ENCODE results near the gene TRIM38. TPM values are rescaled to one million over a fixed set of nuclear protein-coding genes. Genes with fewer than 3 reads are reported as not detected.

Gene TRIM38
- total and polyA plus RNA-seq, 2 of the 13 experiments (the other 11 are each of a cell fraction or from before 2014, with no cell fraction given): 2.5 to 3.1 TPM

- TF ChIP-seq ZNF33B (CRISPR knock-in tag; IDR thresholded peaks at IDR 0.05) (0 out of 2 replicates have a peak, but pooled peaks have one; percentile 50), ZFY (CRISPR knock-in tag; IDR thresholded peaks at IDR 0.05) (peak; percentile 55; the same call in 1 of the 2 replicates), TIGD3 (CRISPR knock-in tag; IDR thresholded peaks at IDR 0.05; ENCODE audit: borderline replicate concordance) (peak; percentile 87; the same call in 1 of the 2 replicates), ZNF883 (CRISPR knock-in tag; IDR thresholded peaks at IDR 0.05; ENCODE audit: not compliant biosample characterization) (no peak), DBP (CRISPR knock-in tag; IDR thresholded peaks at IDR 0.05; ENCODE audit: not compliant biosample characterization) (no peak), JARID2 (CRISPR knock-in tag; IDR thresholded peaks at IDR 0.05; ENCODE audit: insufficient replicate concordance) (no peak), HOXA3 (CRISPR knock-in tag; IDR thresholded peaks at IDR 0.05) (peak; percentile 28; the same call in 1 of the 2 replicates), MTF2 (CRISPR knock-in tag; IDR thresholded peaks at IDR 0.05; ENCODE audit: borderline replicate concordance) (no peak), ZNF629 (CRISPR knock-in tag; conservative IDR thresholded peaks at IDR 0.05) (no peak; the same call in 1 of the 2 replicates), ZFP62 (CRISPR knock-in tag; IDR thresholded peaks at IDR 0.05) (no peak), CENPX (CRISPR knock-in tag; IDR thresholded peaks at IDR 0.05) (no peak), HNF4A (CRISPR knock-in tag; IDR thresholded peaks at IDR 0.05) (no peak), TBX3 (IDR thresholded peaks at IDR 0.05; ENCODE audit: borderline replicate concordance) (no peak), MAZ (IDR thresholded peaks at IDR 0.05; ENCODE audit: borderline replicate concordance, low read depth, low read length) (no peak), MAZ (CRISPR knock-in tag; IDR thresholded peaks at IDR 0.05; ENCODE audit: low read depth) (peak; percentile 46; the same call in 1 of the 2 replicates), SMAD9 (CRISPR knock-in tag; IDR thresholded peaks at IDR 0.05) (peak; percentile 37; the same call in 1 of the 2 replicates), YEATS2 (CRISPR knock-in tag; IDR thresholded peaks at IDR 0.05; ENCODE audit: borderline replicate concordance) (0 out of 2 replicates have a peak, but pooled peaks have one; percentile 47), ZNF609 (CRISPR knock-in tag; IDR thresholded peaks at IDR 0.05; ENCODE audit: borderline replicate concordance) (no peak; the same call in 1 of the 2 replicates), BATF2 (CRISPR knock-in tag; IDR thresholded peaks at IDR 0.05) (no peak), ZNF564 (CRISPR knock-in tag; IDR thresholded peaks at IDR 0.05) (peak; percentile 83), ZNF644 (CRISPR knock-in tag; IDR thresholded peaks at IDR 0.05; ENCODE audit: low read depth) (no peak), ZNF510 (CRISPR knock-in tag; IDR thresholded peaks at IDR 0.05; ENCODE audit: low read depth) (no peak)
These were observed 70.7 kb downstream of the TRIM38 start (continued) for GRCh38 chr6:26033085-26033940.
